Activated T-helper 1 cell treated with anti-CD3 and anti-CD28 coated beads, Interleukin-12 subunit alpha, Interleukin-12 subunit beta, Interleukin-2, Interleukin-4 antibody, amounts not matched to agents 30 ng/mL and 10 ng/mL and 1 ng/mL, durations not matched to agents 14 hours and 24 hours and 36 hours (primary cell): Measurements from ENCODE around the gene CFAP20. TPM values are rescaled to one million over a fixed set of nuclear protein-coding genes. Genes with fewer than 3 reads are reported as not detected.
"Not testable (repeated sequence)": the region's sequence is repeated elsewhere in the genome, so short reads cannot be mapped to it uniquely, and the experiment has no call there.

ENCODE experiments used
- DNase-seq: peaks from one replicate; pipeline ENCODE4 v3.0.0; 2021; ENCODE audit warnings: low spot score
- H3K27ac Mint-ChIP-seq: one replicate; pipeline ENCODE4 v1.8.0; 2021; ENCODE audit warnings: mild to moderate bottlenecking, mixed read lengths
- H3K27me3 Mint-ChIP-seq: one replicate; pipeline ENCODE4 v1.8.0; 2022; ENCODE audit warnings: mild to moderate bottlenecking, moderate library complexity, mixed read lengths; ENCODE audit not compliant: insufficient read depth
- H3K36me3 Mint-ChIP-seq: one replicate; pipeline ENCODE4 v1.8.0; 2021; ENCODE audit warnings: low read depth, mixed read lengths
- H3K4me1 Mint-ChIP-seq: one replicate; pipeline ENCODE4 v1.8.0; 2021; ENCODE audit warnings: low read depth, mixed read lengths
- H3K4me3 Mint-ChIP-seq: one replicate; pipeline ENCODE4 v1.8.0; 2021; ENCODE audit warnings: mild to moderate bottlenecking, moderate library complexity, mixed read lengths
- H3K9me3 Mint-ChIP-seq: one replicate; pipeline ENCODE4 v1.8.0; 2021; ENCODE audit warnings: mixed read lengths
- intact Hi-C: fragments of 100-400 bp; cut with micrococcal nuclease; formaldehyde crosslinking; loops from one replicate; pipeline ENCODE4 v1.15.1; 2024
- total RNA-seq: library from RNA; stranded (reverse); gene quantifications from 2 replicates; pipeline ENCODE4 v1.2.3, GENCODE V29; 2022

CFAP20 gene
- total RNA-seq, 1 donor from 2014 or later, result 64.9 TPM

- no peaks in the 10 kb centered on the region for H3K4me1 Mint-ChIP-seq
- H3K27me3 Mint-ChIP-seq, result no peaks in the 10 kb centered on the region
- H3K4me3 Mint-ChIP-seq, result no peak overlapping the region
- H3K27ac Mint-ChIP-seq, result no peak overlapping the region
- intact Hi-C loops, result no loop called here
- no peaks in the 10 kb centered on the region for H3K9me3 Mint-ChIP-seq
- DNase-seq, result no peak
- no peaks in the 10 kb centered on the region for H3K36me3 Mint-ChIP-seq
Measured at GRCh38 chr16:58086381-58087208, 42.6 kb downstream of the CFAP20 start.

DNA sequence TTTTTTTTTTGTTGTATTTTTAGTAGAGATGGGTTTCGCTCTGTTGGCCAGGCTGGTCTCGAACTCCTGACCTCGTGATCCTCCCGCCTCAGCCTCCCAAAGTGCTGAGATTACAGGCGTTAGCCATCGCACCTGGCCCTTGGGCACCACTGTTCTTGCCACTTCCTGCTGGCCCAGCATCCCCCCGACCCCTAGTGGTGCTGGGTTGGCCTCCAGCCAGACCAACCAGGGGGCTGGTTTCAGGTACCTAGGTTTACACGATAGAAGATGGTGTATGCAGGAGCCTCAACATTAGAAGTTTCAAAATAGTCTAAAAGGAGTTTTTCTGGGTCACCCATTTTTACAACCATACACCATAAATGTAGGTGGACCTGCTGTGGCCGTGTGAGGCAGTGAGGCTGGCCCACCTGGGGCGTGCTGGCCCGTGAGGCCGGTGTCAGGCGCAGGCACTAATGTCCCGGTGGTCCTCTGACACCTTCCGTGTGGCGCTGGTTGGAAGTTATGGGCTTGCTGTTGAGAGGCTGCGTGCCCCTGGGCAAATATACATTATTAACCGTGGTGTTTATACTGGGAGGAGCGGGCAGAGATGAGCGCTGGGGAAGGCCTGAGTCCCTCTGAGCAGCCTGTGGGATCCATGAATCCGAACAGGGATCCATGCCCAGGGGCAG lies 43.5 kb downstream of the CFAP20 start:
- Mint-ChIP-seq H3K9me3 (no peaks in the 10 kb centered on the region), H3K27ac (no peak overlapping the region), H3K27me3 (no peaks in the 10 kb centered on the region), H3K4me3 (no peak overlapping the region), H3K4me1 (no peaks in the 10 kb centered on the region), H3K36me3 (no peaks in the 10 kb centered on the region)
- intact Hi-C loops, result no loop called here
- no peak for DNase-seq

- H3K4me3 Mint-ChIP-seq, result no peak overlapping the region
- no peak for DNase-seq
- no peaks in the 10 kb centered on the region for H3K9me3 Mint-ChIP-seq
- no peaks in the 10 kb centered on the region for H3K4me1 Mint-ChIP-seq
- intact Hi-C loops, result no loop called here
- H3K36me3 Mint-ChIP-seq, result no peaks in the 10 kb centered on the region
- H3K27me3 Mint-ChIP-seq, result no peaks in the 10 kb centered on the region
- H3K27ac Mint-ChIP-seq, result no peak overlapping the region
Measured at GRCh38 chr16:58085171-58085570, 44.0 kb downstream of the CFAP20 start.

DNA sequence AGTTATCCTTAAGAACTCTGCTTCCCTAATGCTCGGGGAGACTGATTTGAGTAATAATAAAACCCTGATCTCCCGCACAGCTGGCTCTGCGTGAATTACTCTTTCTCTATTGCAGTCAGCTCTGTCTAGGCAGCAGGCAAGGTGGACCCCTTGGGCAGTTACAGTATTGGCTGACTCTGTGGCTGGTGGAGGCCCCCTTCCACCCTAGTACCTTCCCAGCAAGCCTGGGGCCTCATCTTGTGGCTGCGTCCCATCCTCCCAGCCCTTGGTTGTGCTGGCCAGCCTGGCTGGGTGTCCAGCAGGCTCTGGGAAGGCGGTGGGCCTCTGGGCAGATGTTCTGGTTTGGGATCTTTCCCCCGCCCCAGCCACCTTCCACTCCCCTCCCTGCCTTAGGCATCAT lies 44.5 kb downstream of the CFAP20 start:
- no peaks in the 10 kb centered on the region for H3K9me3 Mint-ChIP-seq
- H3K27me3 Mint-ChIP-seq, result no peaks in the 10 kb centered on the region
- intact Hi-C loops, result no loop called here
- H3K36me3 Mint-ChIP-seq, result no peaks in the 10 kb centered on the region
- no peak overlapping the region for H3K4me3 Mint-ChIP-seq
- no peak overlapping the region for H3K27ac Mint-ChIP-seq
- no peak for DNase-seq
- H3K4me1 Mint-ChIP-seq, result no peaks in the 10 kb centered on the region

DNA sequence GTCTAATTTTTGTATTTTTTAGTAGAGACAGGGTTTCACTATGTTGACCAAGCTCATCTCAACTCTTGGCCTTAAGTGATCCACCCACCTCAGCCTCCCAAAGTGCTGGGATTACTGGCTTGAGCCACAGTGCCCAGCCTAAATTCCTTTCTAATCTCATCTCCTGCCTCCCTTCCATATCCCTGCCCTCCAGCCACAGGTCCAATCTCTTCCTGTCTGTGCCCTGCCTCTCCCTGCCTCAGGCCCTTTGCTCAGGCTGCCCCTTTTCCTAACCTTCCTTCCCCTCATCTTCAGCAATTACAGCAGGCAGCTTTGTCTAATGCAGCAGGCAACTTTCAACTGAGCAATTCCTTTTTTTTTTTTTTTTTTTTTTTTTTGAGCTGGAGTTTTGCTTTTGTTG lies 46.8 kb downstream of the CFAP20 start:
- intact Hi-C loops, result no loop called here
- H3K4me3 Mint-ChIP-seq, result no peak overlapping the region
- H3K27ac Mint-ChIP-seq, result no peak overlapping the region
- peaks cover 5% of the 10 kb centered on the region for H3K27me3 Mint-ChIP-seq
- no peak for DNase-seq
- H3K4me1 Mint-ChIP-seq, result no peaks in the 10 kb centered on the region
- no peaks in the 10 kb centered on the region for H3K36me3 Mint-ChIP-seq
- no peaks in the 10 kb centered on the region for H3K9me3 Mint-ChIP-seq

DNA sequence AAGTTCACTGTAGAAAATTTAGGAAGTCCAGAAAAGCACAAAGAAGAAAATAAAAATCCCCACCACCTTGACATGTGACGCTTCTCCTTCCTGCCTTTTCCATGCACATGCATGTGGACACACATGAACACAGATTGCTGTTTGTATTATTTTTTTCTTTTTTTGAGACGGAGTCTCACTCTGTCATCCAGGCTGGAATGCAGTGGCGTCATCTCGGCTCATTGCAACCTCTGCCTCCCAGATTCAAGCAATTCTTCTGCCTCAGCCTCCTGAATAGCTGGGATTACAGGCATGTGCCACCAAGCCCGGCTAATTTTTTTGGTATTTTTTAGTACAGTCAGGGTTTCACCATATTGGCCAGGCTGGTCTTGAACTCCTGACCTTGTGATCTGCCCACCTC lies 48.5 kb downstream of the CFAP20 start:
- H3K4me1 Mint-ChIP-seq, H3K9me3 Mint-ChIP-seq, H3K27ac Mint-ChIP-seq, H3K27me3 Mint-ChIP-seq, H3K36me3 Mint-ChIP-seq, H3K4me3 Mint-ChIP-seq, intact Hi-C loops, DNase-seq: not testable (repeated sequence)

- no peaks in the 10 kb centered on the region for H3K9me3 Mint-ChIP-seq
- no peak overlapping the region for H3K27ac Mint-ChIP-seq
- H3K36me3 Mint-ChIP-seq, result no peaks in the 10 kb centered on the region
- intact Hi-C loops, result no loop called here
- H3K4me3 Mint-ChIP-seq, result no peak overlapping the region
- H3K4me1 Mint-ChIP-seq, result no peaks in the 10 kb centered on the region
- peaks cover 5% of the 10 kb centered on the region for H3K27me3 Mint-ChIP-seq
- no peak for DNase-seq
Measured at GRCh38 chr16:58077796-58078195, 51.4 kb downstream of the CFAP20 start.

DNA sequence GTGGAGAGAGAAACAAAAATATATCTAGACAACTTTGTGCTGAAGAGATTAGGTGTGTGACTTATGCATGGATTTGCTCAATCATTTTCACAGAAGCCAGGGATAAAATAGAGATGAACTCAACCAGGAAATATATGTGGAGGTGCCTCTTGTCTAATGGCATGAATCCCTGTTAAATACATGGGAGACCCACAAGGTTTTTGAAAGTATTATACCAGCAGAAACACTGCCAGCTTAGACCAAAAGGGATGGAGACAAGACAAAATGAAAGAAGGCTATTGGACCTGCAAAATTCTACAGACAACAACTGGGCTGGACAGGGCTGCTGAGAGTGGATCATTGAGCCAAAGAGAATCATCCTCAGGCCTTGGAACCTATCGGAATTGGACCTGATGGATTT lies 52.7 kb downstream of the CFAP20 start:
- Mint-ChIP-seq H3K27ac (no peak overlapping the region), H3K36me3 (no peaks in the 10 kb centered on the region), H3K4me3 (no peak overlapping the region), H3K4me1 (no peaks in the 10 kb centered on the region), H3K9me3 (no peaks in the 10 kb centered on the region), H3K27me3 (peaks cover 5% of the 10 kb centered on the region)
- no peak for DNase-seq
- intact Hi-C loops, result no loop called here

DNA sequence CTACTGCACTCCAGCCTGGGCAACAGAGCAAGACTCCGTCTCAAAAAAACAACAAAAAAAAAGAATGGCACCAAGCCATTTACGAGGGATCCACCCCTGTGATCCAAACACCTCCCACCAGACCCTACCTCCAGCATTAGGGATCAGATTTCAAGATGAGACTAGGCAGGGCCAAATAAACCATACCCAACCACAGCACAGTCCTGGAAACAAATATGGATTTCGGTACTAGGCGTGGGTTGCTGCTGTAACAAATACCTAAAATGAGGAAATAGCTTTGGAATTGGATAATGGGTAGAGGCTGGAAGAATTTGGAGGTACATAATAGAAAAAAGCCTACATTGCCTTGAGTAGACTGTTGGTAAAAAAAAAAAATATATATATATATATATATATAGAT lies 54.5 kb downstream of the CFAP20 start:
- no peak for DNase-seq
- peaks cover 5% of the 10 kb centered on the region for H3K27me3 Mint-ChIP-seq
- H3K4me1 Mint-ChIP-seq, result no peaks in the 10 kb centered on the region
- H3K36me3 Mint-ChIP-seq, result no peaks in the 10 kb centered on the region
- no peak overlapping the region for H3K27ac Mint-ChIP-seq
- intact Hi-C loops, result no loop called here
- no peak overlapping the region for H3K4me3 Mint-ChIP-seq
- H3K9me3 Mint-ChIP-seq, result no peaks in the 10 kb centered on the region

DNA sequence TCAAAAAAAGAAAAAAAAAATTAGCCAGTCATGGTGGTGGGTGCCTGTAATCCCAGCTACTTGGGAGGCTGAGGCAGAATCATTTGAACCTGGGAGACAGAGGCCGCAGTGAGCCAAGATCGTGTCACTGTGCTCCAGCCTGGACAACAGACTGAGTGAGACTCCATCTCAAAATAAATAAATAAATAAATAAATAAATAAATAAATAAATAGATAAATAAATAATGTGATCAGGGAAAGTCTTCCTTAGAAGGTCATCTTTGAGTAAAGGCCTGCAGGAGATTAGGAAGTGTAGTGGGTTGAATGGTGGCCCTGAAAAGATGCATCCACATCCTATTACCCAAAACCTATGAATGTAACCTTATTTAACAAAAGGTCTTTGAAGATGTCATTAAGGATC lies 56.1 kb downstream of the CFAP20 start:
- H3K4me1 Mint-ChIP-seq, H3K27me3 Mint-ChIP-seq, H3K36me3 Mint-ChIP-seq, H3K9me3 Mint-ChIP-seq, DNase-seq, intact Hi-C loops, H3K27ac Mint-ChIP-seq, H3K4me3 Mint-ChIP-seq: not testable (repeated sequence)

DNA sequence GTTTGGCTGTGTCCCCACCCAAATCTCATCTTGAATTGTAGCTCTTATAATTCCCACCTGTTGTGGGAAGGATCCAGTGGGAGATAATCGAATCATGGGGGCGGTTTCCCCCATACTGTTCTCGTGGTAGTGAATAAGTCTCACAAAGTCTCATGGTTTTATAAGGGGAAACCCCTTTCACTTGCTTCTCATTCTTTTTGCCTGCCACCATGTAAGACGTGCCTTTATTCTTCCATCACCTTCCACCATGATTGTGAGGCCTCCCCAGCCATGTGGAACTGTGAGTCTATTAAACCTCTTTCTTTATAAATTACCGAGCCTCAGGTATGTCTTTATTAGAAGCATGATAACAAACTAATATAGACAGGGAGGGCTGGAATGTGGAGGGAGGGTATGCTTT lies 57.0 kb downstream of the CFAP20 start:
- H3K27ac Mint-ChIP-seq, H3K4me3 Mint-ChIP-seq, H3K36me3 Mint-ChIP-seq, H3K4me1 Mint-ChIP-seq, H3K9me3 Mint-ChIP-seq, H3K27me3 Mint-ChIP-seq, intact Hi-C loops, DNase-seq: not testable (repeated sequence)

- H3K27me3 Mint-ChIP-seq, result no peaks in the 10 kb centered on the region
- intact Hi-C loops, result no loop called here
- H3K4me3 Mint-ChIP-seq, result no peak overlapping the region
- no peaks in the 10 kb centered on the region for H3K36me3 Mint-ChIP-seq
- no peaks in the 10 kb centered on the region for H3K9me3 Mint-ChIP-seq
- no peak for DNase-seq
- no peak overlapping the region for H3K27ac Mint-ChIP-seq
- H3K4me1 Mint-ChIP-seq, result no peaks in the 10 kb centered on the region
Measured at GRCh38 chr16:58070585-58070984, 58.6 kb downstream of the CFAP20 start.
